Measurements from ENCODE around the gene TIMP3.
"Not testable (repeated sequence)": the region's sequence is repeated elsewhere in the genome, so short reads cannot be mapped to it uniquely, and the experiment has no call there.

The TIMP3 gene

GRCh38 chr22:32801537-32802236 is at the start of gene TIMP3:
Gene TIMP3 (plus strand): TSS chr22:32801705. CDS start chr22:32802002, 297 bp downstream.
- no peaks in the 10 kb centered on the region for H3K9me3 Mint-ChIP-seq
- H3K27ac Mint-ChIP-seq (ENCODE audit: low read depth): no peak within 1 kb of the TSS
- no peak within 1 kb of the TSS for H3K4me3 Mint-ChIP-seq
- DNase-seq (ENCODE audit: low spot score in 2 of 2): no peak
- H3K27me3 Mint-ChIP-seq: peaks cover 77% of the 10 kb centered on the region
- ATAC-seq (replicated peaks; ENCODE audit: extremely low read depth, poor library complexity, severe bottlenecking): no peak
- no peaks in the 10 kb centered on the region for H3K36me3 Mint-ChIP-seq (ENCODE audit: insufficient read depth)
- H3K4me1 Mint-ChIP-seq: no peaks in the 10 kb centered on the region

GRCh38 chr22:32752326-32752725 is 49.2 kb upstream of the TIMP3 start:
- no peak overlapping the region for H3K27ac Mint-ChIP-seq (ENCODE audit: low read depth)
- H3K27me3 Mint-ChIP-seq: no peaks in the 10 kb centered on the region
- no peak overlapping the region for H3K4me3 Mint-ChIP-seq
- no peak for ATAC-seq (replicated peaks; ENCODE audit: extremely low read depth, poor library complexity, severe bottlenecking)
- no peaks in the 10 kb centered on the region for H3K36me3 Mint-ChIP-seq (ENCODE audit: insufficient read depth)
- no peaks in the 10 kb centered on the region for H3K9me3 Mint-ChIP-seq
- no peaks in the 10 kb centered on the region for H3K4me1 Mint-ChIP-seq
- DNase-seq (ENCODE audit: low spot score in 2 of 2): no peak

DNA sequence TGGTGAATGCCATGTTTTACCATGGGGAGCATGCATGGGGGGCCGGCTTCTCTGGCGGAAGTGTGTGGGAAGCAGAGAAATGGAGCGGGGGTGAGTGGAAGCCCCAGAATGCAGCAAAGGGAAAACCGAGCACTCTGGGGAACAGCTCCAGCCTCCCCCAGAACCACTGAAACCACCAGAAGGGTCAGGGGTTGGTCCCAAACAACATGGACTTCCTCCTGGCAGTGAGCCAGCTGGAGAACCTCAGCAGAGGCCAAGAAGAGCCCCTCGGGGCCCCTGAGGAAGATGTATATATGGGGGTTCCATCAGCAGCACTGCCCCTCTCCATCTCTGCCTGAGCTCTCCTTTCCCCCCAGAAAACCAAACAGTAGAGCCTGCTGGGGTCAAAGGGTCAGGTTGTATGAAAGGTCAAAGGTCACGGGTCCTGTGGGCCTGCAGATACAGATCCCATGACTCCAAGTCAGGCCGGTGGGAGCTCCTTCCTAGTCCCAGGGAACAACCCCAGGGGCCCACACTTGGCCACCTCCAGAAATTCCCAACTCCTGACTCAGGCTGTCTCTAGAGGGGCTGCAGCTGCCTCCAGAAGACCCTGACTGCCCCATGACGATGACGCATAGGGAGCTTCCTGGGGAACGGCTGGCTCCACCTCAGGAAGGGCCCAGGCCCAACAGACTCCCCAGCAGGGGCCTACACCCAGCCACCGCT is 48.5 kb upstream of the TIMP3 start:
- Mint-ChIP-seq H3K9me3 (no peaks in the 10 kb centered on the region), H3K36me3 (ENCODE audit: insufficient read depth) (no peaks in the 10 kb centered on the region), H3K4me3 (no peak overlapping the region), H3K4me1 (no peaks in the 10 kb centered on the region), H3K27me3 (no peaks in the 10 kb centered on the region), H3K27ac (ENCODE audit: low read depth) (no peak overlapping the region)
- ATAC-seq (replicated peaks; ENCODE audit: extremely low read depth, poor library complexity, severe bottlenecking) (no peak), DNase-seq (ENCODE audit: low spot score in 2 of 2) (no peak)

GRCh38 chr22:32753591-32753990 is 47.9 kb upstream of the TIMP3 start:
- DNase-seq (ENCODE audit: low spot score in 2 of 2) (no peak), ATAC-seq (replicated peaks; ENCODE audit: extremely low read depth, poor library complexity, severe bottlenecking) (no peak)
- Mint-ChIP-seq H3K27ac (ENCODE audit: low read depth) (no peak overlapping the region), H3K27me3 (no peaks in the 10 kb centered on the region), H3K36me3 (ENCODE audit: insufficient read depth) (no peaks in the 10 kb centered on the region), H3K9me3 (no peaks in the 10 kb centered on the region), H3K4me3 (no peak overlapping the region), H3K4me1 (no peaks in the 10 kb centered on the region)

GRCh38 chr22:32754413-32755041 is 47.0 kb upstream of the TIMP3 start:
- ATAC-seq (replicated peaks; ENCODE audit: extremely low read depth, poor library complexity, severe bottlenecking) (no peak), DNase-seq (ENCODE audit: low spot score in 2 of 2) (no peak)
- H3K27me3 Mint-ChIP-seq: no peaks in the 10 kb centered on the region

GRCh38 chr22:32757086-32757762 is 44.3 kb upstream of the TIMP3 start:
- not testable (repeated sequence) for H3K27ac Mint-ChIP-seq (ENCODE audit: low read depth); H3K4me1 Mint-ChIP-seq; H3K36me3 Mint-ChIP-seq (ENCODE audit: insufficient read depth); H3K4me3 Mint-ChIP-seq; ATAC-seq (replicated peaks; ENCODE audit: extremely low read depth, poor library complexity, severe bottlenecking); H3K9me3 Mint-ChIP-seq; DNase-seq (ENCODE audit: low spot score in 2 of 2)
- peaks cover 22% of the 10 kb centered on the region for H3K27me3 Mint-ChIP-seq

More at GRCh38 chr22:32754413-32755041, 47.0 kb upstream of the TIMP3 start:
- Mint-ChIP-seq H3K4me3 (no peak overlapping the region), H3K27ac (ENCODE audit: low read depth) (no peak overlapping the region), H3K9me3 (no peaks in the 10 kb centered on the region), H3K36me3 (ENCODE audit: insufficient read depth) (no peaks in the 10 kb centered on the region), H3K4me1 (no peaks in the 10 kb centered on the region)

DNA sequence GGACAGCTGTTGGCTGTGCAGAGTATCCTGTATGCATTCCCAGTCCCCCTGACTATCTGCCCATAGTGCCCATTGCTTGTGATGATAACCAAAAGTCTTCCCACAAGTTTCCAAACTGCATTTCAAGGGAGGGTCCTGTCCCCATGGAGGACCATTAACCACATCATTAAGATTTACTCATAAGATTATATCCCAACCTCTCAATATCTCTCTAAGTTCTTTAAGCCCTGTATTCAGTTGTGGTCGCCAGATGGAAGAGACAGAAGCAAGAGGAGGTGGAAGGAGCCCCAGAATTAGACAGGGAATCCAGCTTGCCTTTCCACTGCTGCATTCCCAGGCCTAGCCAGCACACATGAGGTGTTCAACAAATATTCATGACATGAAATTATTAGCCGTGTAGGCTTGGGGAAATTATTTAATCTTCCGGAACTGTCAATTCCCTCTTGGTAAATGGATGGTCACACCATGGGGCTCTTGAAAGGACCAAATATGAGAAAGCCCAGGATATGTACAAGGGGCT is 42.6 kb upstream of the TIMP3 start:
- Mint-ChIP-seq H3K36me3 (ENCODE audit: insufficient read depth) (no peaks in the 10 kb centered on the region), H3K27me3 (peaks cover 39% of the 10 kb centered on the region), H3K9me3 (no peaks in the 10 kb centered on the region), H3K4me3 (no peak overlapping the region), H3K4me1 (no peaks in the 10 kb centered on the region), H3K27ac (ENCODE audit: low read depth) (no peak overlapping the region)
- DNase-seq (ENCODE audit: low spot score in 2 of 2) (no peak), ATAC-seq (replicated peaks; ENCODE audit: extremely low read depth, poor library complexity, severe bottlenecking) (no peak)

GRCh38 chr22:32760396-32760795 is 41.1 kb upstream of the TIMP3 start:
- Mint-ChIP-seq H3K9me3 (no peaks in the 10 kb centered on the region), H3K27me3 (peaks cover 40% of the 10 kb centered on the region), H3K27ac (ENCODE audit: low read depth) (no peak overlapping the region), H3K36me3 (ENCODE audit: insufficient read depth) (no peaks in the 10 kb centered on the region), H3K4me1 (no peaks in the 10 kb centered on the region), H3K4me3 (no peak overlapping the region)
- no peak for DNase-seq (ENCODE audit: low spot score in 2 of 2)
- no peak for ATAC-seq (replicated peaks; ENCODE audit: extremely low read depth, poor library complexity, severe bottlenecking)

- DNase-seq (ENCODE audit: low spot score in 2 of 2): no peak
- Mint-ChIP-seq H3K27me3 (peaks cover 40% of the 10 kb centered on the region), H3K4me3 (no peak overlapping the region), H3K9me3 (no peaks in the 10 kb centered on the region), H3K36me3 (ENCODE audit: insufficient read depth) (no peaks in the 10 kb centered on the region), H3K27ac (ENCODE audit: low read depth) (no peak overlapping the region), H3K4me1 (no peaks in the 10 kb centered on the region)
- ATAC-seq (replicated peaks; ENCODE audit: extremely low read depth, poor library complexity, severe bottlenecking): no peak
These were observed 40.7 kb upstream of the TIMP3 start for GRCh38 chr22:32760815-32761214.

DNA sequence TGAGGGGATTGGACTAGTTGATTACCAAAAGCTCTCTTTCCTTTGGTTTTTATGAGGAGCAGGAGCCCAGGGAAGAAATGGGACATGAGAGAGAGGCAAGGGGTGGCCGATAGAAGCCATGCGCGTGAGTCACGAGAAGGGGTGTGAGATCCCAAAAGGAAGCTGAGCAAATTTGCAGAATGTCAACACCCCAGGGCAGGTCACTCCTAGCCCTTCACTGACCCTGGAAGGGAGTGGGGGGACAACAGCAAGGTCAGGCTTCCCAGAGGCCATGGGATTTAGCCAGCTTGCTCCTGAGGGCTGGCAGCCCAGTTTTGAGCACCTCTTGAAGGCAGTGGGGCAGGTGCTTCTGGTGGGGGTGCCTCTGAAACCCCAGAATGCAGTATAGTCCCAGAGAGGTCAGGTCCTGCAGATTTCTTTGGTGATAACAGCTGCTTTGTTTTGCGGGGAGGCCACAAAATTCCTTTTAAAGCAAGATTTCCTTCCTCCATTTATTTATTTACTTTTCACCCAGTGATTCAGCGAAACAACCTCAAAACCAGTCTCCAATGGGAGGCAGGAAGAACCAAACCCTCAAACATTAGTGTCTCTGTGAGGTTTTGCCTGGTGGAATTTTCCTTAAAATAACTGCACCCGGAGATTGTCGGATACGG is 40.1 kb upstream of the TIMP3 start:
- DNase-seq (ENCODE audit: low spot score in 2 of 2) (no peak), ATAC-seq (replicated peaks; ENCODE audit: extremely low read depth, poor library complexity, severe bottlenecking) (no peak)
- Mint-ChIP-seq H3K4me3 (no peak overlapping the region), H3K9me3 (no peaks in the 10 kb centered on the region), H3K27ac (ENCODE audit: low read depth) (no peak overlapping the region), H3K4me1 (no peaks in the 10 kb centered on the region), H3K36me3 (ENCODE audit: insufficient read depth) (no peaks in the 10 kb centered on the region), H3K27me3 (peaks cover 40% of the 10 kb centered on the region)

DNA sequence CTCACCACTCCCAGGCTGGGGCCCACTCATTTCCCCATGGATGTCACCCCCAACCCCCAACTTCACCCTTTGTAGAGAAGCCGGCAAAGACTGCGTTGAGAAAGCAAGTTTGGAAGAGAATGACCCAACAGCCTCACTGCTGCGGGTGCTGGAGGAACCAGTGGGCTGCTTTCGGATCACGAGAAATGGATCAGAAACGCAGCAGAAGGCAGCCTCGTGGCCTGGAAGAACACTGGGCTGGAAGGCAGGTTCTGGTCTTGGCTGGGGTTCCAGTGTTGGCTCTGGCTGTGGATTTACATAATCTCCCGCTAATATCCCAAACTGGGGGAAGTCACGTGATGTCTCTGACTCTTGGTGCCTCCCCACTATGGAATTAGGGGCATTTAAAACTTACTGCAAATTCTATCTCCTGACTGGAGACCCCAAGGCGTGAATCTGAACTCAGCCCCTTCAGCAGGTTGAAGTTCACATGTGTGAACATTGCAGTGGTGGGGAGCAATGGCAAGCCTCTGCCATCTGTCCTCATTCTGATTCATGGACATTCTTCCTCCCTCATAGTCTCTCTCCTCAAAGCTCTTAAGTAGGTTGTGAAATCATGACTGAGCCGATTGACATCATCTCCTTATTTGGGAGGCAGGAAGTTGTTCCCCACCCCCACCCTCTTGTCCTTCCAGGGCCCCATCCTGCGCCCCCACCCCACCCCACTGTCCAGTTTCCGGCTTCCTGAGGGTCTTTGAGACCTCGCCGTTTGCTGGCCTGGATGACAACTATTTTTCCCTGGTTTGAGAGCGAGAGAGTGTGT is 37.0 kb upstream of the TIMP3 start:
- Mint-ChIP-seq H3K9me3 (no peaks in the 10 kb centered on the region), H3K27me3 (peaks cover 40% of the 10 kb centered on the region), H3K4me3 (no peak overlapping the region)

More for the DNA sequence above, 37.0 kb upstream of the TIMP3 start:
- Mint-ChIP-seq H3K4me1 (no peaks in the 10 kb centered on the region), H3K27ac (ENCODE audit: low read depth) (no peak overlapping the region), H3K36me3 (ENCODE audit: insufficient read depth) (no peaks in the 10 kb centered on the region)
- DNase-seq (ENCODE audit: low spot score in 2 of 2) (no peak), ATAC-seq (replicated peaks; ENCODE audit: extremely low read depth, poor library complexity, severe bottlenecking) (no peak)

Measured in central memory CD8-positive, alpha-beta T cell (primary cell).